ENCODE results near the gene ROBO1.

The ROBO1 gene

GRCh38 chr3:79670178-79670577 lies 97.6 kb downstream of the ROBO1 start:
- no peak for DNase-seq (ENCODE audit: low spot score)

DNA sequence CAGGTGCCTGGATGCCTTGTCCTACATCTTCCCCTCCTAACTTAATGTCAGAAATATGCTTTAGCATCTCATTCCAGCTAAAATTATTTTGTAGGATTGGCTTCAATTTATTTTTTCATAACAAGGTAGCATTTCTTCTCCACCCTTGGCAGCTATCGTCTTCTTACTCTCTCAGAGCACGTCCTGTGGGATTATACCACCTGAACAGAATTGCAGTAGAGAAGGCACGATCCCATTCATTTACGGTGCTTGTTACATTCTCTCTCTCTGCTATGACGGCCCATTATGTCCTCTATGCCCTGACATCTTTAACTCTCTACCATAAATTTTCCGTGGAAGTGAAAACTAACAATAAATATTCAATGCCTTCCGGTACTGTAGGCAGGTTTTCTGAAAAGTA lies 103.3 kb downstream of the ROBO1 start:
- no peak for DNase-seq (ENCODE audit: low spot score)

GRCh38 chr3:79661896-79662295 lies 105.9 kb downstream of the ROBO1 start:
- DNase-seq (ENCODE audit: low spot score): no peak

DNA sequence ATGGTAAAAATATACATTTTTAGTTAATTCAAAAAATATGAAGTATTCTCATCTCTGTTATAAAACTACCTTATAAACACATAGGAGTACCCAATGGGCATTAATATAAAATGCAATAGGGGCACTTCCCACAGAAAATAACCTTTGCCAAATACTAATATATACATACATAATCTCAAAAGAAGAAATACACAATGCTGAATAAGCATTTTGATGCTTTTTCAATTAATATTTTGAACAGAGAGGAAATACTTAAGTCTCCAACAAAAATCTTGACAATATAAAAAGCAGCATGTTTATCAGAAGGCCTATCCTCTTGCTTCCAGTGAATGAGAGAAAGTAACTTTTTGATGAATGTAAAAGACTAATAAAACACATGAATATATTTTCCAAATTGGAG lies 110.7 kb downstream of the ROBO1 start:
- no peak for DNase-seq (ENCODE audit: low spot score)

DNA sequence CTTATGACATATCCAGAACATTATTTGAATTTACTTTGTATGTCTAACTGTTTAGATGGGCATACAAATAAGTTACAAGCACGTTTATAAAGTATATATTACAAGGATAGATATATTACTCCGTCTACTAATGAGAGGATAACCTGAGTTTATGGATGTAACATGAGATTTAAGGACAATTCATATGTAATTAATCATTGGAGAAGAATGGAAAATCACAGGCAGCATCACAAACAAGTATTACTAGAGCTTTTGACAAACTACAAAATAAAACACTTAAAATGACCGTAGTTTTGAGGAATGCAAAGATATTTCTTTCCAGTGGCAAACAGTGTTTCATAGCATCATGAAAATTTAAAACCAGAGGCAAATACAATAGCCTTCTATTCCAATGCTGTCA lies 113.8 kb downstream of the ROBO1 start:
- no peak for DNase-seq (ENCODE audit: low spot score)

GRCh38 chr3:79653266-79653830 lies 114.5 kb downstream of the ROBO1 start:
- DNase-seq (ENCODE audit: low spot score): no peak

DNA sequence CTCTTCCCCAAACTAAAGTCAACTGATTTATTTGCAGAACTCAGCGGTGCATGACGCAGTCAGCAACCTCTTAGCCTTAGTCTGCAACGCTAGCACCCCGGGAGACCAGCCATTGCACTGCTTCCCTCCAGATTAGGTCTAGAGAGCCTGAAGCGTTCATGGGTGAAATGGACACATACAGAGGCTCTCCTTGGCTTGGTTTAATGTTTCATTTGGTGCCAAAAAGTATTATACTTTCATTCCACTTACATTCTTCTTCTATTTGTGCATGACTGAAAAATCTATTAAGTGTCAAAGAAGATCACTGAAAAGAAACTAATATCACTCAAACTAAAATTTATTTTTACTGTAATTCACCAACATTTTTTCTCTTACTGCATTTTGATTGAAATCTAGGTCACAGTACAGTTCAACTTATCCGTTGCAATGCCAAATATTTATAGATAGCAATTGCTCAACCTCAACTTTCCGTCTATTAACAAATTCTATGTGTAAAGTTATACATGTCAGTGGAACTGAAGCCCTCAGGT lies 116.2 kb downstream of the ROBO1 start:
- no peak for DNase-seq (ENCODE audit: low spot score)

DNA sequence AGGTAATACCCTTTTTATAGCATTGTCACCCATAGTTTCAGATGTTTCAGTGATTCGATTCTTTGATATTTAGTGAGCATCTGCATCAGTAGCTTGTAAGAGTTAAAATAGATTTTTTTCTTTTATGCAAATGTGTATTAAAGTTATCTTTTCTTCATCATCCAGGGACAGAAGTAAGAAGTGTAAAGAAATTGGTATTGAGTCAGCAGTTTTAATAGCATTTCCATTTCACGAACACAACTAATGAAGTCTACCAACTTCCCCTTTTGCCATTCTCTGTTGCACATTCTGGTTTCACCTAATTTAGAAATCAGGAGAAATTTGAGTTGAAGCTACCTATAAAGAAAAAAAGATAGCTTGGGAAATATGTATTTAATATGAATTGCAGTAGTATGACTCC lies 127.9 kb downstream of the ROBO1 start:
- no peak for DNase-seq (ENCODE audit: low spot score)

- DNase-seq (ENCODE audit: low spot score): no peak
These were observed 131.4 kb downstream of the ROBO1 start for GRCh38 chr3:79636372-79636771.

DNA sequence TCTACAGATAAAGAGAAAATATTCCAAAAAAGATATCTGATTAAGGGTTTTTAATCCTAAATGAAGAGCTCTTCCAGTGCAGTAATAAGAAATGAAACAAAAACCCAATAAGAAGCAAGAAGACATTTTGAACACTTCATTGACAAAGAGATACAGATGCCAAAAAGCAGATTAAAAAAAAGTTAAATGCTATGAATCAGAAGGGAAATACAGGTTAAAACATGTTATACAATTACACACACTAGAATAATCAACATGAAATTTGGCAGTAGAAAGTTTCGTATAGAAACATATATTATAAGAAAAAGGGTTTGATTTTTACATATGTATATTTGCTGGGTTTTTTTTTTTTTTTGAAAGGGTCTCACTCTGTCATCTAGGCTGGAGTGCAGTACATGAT lies 135.0 kb downstream of the ROBO1 start:
- DNase-seq (ENCODE audit: low spot score): no peak

DNA sequence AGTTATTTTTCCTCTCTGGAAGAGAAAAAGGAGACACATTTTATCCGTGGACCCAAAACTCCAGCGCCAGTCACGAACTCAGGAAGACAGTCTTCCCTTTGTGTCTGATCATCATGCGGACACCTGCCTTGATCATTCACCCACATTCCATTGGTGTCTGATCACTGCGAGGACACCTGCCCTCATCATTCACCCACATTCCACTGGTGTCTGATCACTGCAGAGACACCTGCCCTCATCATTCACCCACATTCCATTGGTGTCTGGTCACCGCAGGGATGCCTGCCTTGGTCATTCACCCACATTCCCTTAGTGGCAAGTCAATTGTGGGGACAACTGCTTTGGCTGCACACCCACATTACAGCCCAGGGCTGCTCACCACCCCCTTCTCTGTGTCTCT lies 148.9 kb downstream of the ROBO1 start:
- DNase-seq (ENCODE audit: low spot score): no peak

GRCh38 chr3:79606414-79606813 lies 161.4 kb downstream of the ROBO1 start:
- no peak for DNase-seq (ENCODE audit: low spot score)

DNA sequence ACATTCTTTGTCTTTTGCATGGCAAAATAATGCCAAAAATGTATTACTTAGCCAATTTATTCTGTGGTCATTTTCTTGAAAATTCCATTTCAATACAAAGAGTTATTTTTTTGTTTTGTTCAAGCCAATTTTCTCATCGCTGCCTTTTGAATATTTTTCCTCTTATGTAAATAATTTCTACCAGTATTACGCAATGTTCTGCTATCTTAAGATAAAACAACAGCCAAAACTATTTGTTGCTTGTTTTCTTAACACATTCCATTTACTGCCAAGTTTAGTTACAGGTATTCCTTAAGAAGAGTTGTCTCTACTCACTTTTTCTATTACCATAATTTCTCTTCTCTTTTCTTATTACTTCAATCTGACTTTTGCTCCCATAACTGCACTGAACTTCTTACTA lies 163.1 kb downstream of the ROBO1 start:
- no peak for DNase-seq (ENCODE audit: low spot score)

GRCh38 chr3:79602385-79602784 lies 165.4 kb downstream of the ROBO1 start:
- no peak for DNase-seq (ENCODE audit: low spot score)

- DNase-seq (ENCODE audit: low spot score): no peak
These were observed 169.2 kb downstream of the ROBO1 start for GRCh38 chr3:79598594-79598993.

GRCh38 chr3:79597709-79598108 lies 170.1 kb downstream of the ROBO1 start:
- no peak for DNase-seq (ENCODE audit: low spot score)

DNA sequence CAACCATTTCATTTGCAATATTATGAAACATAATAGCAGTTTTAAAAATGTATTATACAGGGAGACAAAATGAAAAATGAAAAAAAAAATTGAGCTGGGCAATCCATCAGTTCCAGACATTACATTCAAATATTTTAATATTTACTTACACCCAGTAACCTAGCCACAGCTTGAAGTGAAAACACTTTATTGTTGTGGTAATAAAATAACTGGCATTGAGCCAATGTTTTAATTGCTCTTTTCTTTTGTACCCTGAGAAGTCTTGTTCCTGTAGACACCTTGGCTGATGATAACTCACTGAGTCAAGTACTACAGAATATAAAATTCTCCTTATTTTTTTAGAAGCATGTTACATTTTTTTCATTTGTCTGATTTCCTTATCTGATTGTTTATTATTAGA lies 180.6 kb downstream of the ROBO1 start:
- DNase-seq (ENCODE audit: low spot score): no peak

- no peak for DNase-seq (ENCODE audit: low spot score)
These were observed 181.6 kb downstream of the ROBO1 start for GRCh38 chr3:79586232-79586631.

- no peak for DNase-seq (ENCODE audit: low spot score)
These were observed 194.9 kb downstream of the ROBO1 start for GRCh38 chr3:79572930-79573329.

- DNase-seq (ENCODE audit: low spot score): no peak
These were observed 198.9 kb downstream of the ROBO1 start for GRCh38 chr3:79568938-79569337.

- no peak for DNase-seq (ENCODE audit: low spot score)
These were observed 203.6 kb downstream of the ROBO1 start for GRCh38 chr3:79564192-79564591.

DNA sequence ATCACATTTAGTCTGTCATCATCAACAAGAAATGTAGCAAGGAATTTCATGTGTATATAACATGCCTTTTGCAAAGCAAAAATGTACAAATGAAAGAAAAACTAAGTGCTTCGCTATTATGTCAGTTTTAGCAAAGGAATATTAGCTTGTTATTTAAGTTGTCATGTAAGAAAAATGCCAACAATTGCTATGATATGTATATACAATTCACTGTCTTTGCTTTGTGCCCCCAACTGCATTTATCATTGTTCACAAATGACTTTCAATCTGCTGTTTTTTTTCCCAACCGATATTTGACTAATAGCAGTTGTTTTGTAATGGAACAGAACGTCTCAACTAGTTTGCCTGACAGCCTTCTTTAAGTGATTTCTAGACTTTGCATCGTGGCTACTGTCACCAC lies 207.1 kb downstream of the ROBO1 start:
- no peak for DNase-seq (ENCODE audit: low spot score)

GRCh38 chr3:79558943-79559342 lies 208.9 kb downstream of the ROBO1 start:
- no peak for DNase-seq (ENCODE audit: low spot score)

- no peak for DNase-seq (ENCODE audit: low spot score)
These were observed 212.1 kb downstream of the ROBO1 start for GRCh38 chr3:79555655-79556054.

GRCh38 chr3:79551997-79552396 lies 215.8 kb downstream of the ROBO1 start:
- DNase-seq (ENCODE audit: low spot score): no peak
